ENCODE measurements around the gene KANSL3. TPM values are rescaled to one million over a fixed set of nuclear protein-coding genes. Genes with fewer than 3 reads are reported as not detected.

The KANSL3 gene
- total RNA-seq, 6 experiments from 2014 or later, result 17.3 to 29.3 (median 21.6) TPM

- Histone ChIP-seq H3K4me3 (no peak overlapping the region), H3K27me3 (no peaks in the 10 kb centered on the region), H3K9me3 (no peaks in the 10 kb centered on the region), H3K36me3 (no peaks in the 10 kb centered on the region), H3K27ac (no peak overlapping the region), H3K4me1 (peaks cover 0 to 12% (median 0%) of the 10 kb centered on the region in 4 donors)
- DNase-seq (no peak), ATAC-seq (peak; percentile 38 to 62 (median 54))
- TF ChIP-seq CTCF (IDR thresholded peaks at IDR 0.05) (no peak), POLR2A (IDR thresholded peaks at IDR 0.05) (no peak)
- 67% methylated on average over 1 of the region's 13 CpGs for WGBS (ENCODE audit: insufficient coverage, low coverage, low lambda C conversion rate, missing lambda C conversion rate)
- intact Hi-C loops (cut with DNase I), result no loop called here
Observed at GRCh38 chr2:96683972-96684820, 46.1 kb upstream of the KANSL3 start.

- intact Hi-C loops (cut with DNase I), result no loop called here
- Histone ChIP-seq H3K4me1 (peaks cover 0 to 12% (median 0%) of the 10 kb centered on the region in 4 donors), H3K9me3 (no peaks in the 10 kb centered on the region), H3K27me3 (no peaks in the 10 kb centered on the region), H3K27ac (no peak overlapping the region), H3K36me3 (no peaks in the 10 kb centered on the region), H3K4me3 (no peak overlapping the region)
- ATAC-seq, result no peak
- no peak for DNase-seq
- TF ChIP-seq POLR2A (IDR thresholded peaks at IDR 0.05) (no peak), CTCF (IDR thresholded peaks at IDR 0.05) (no peak)
- WGBS (ENCODE audit: insufficient coverage, low coverage, low lambda C conversion rate, missing lambda C conversion rate), result 74% methylated on average over 4 of the region's 5 CpGs
Observed at GRCh38 chr2:96683307-96683706, 45.2 kb upstream of the KANSL3 start.

DNA sequence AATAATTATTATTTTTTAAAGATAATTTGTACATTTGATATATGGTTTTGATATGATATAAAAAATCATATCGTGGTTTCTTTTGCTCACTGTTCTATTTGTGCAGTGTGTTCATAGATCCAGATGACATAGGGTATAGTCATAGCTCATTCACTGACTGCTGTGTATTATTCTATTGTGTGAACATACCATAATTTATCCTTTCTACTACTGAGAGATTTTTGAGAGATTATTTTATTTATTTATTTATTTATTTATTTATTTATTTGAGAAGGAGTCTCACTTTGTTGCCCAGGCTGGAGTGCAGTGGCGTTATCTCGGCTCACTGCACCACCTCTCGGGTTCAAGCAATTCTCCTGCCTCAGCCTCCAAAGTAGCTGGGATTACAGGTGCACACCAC, 43.4 kb upstream of the KANSL3 start:
- DNase-seq, result no peak
- no peak for ATAC-seq
- Histone ChIP-seq H3K4me1 (peaks cover 0 to 12% (median 0%) of the 10 kb centered on the region in 4 donors), H3K36me3 (no peaks in the 10 kb centered on the region), H3K4me3 (no peak overlapping the region), H3K27me3 (no peaks in the 10 kb centered on the region), H3K27ac (no peak overlapping the region), H3K9me3 (no peaks in the 10 kb centered on the region)
- intact Hi-C loops (cut with DNase I), result no loop called here
- WGBS (ENCODE audit: insufficient coverage, low coverage, low lambda C conversion rate, missing lambda C conversion rate), result 84% methylated on average over 4 of the region's 4 CpGs
- no peak for TF ChIP-seq POLR2A (IDR thresholded peaks at IDR 0.05)

- Histone ChIP-seq H3K9me3 (no peaks in the 10 kb centered on the region), H3K4me1 (peaks cover 0 to 12% (median 0%) of the 10 kb centered on the region in 4 donors), H3K4me3 (no peak overlapping the region), H3K36me3 (no peaks in the 10 kb centered on the region), H3K27ac (no peak overlapping the region), H3K27me3 (no peaks in the 10 kb centered on the region)
- DNase-seq (no peak), ATAC-seq (peak; percentile 28 to 73 (median 59))
- TF ChIP-seq CTCF (IDR thresholded peaks at IDR 0.05) (no peak), POLR2A (IDR thresholded peaks at IDR 0.05) (no peak)
- WGBS (ENCODE audit: insufficient coverage, low coverage, low lambda C conversion rate, missing lambda C conversion rate), result 34% methylated on average over 5 of the region's 5 CpGs
- intact Hi-C loops (cut with DNase I), result no loop called here
Observed at GRCh38 chr2:96680561-96681141, 42.5 kb upstream of the KANSL3 start.

GRCh38 chr2:96679848-96680247, 41.7 kb upstream of the KANSL3 start:
- Histone ChIP-seq H3K36me3 (no peaks in the 10 kb centered on the region), H3K27me3 (no peaks in the 10 kb centered on the region), H3K9me3 (no peaks in the 10 kb centered on the region), H3K4me3 (no peak overlapping the region), H3K27ac (no peak overlapping the region), H3K4me1 (peaks cover 0 to 12% (median 0%) of the 10 kb centered on the region in 4 donors)
- 61% methylated on average over 9 of the region's 9 CpGs for WGBS (ENCODE audit: insufficient coverage, low coverage, low lambda C conversion rate, missing lambda C conversion rate)
- DNase-seq (no peak), ATAC-seq (no peak)
- TF ChIP-seq POLR2A (IDR thresholded peaks at IDR 0.05), result no peak
- TF ChIP-seq CTCF (IDR thresholded peaks at IDR 0.05), result no peak
- intact Hi-C loops (cut with DNase I), result no loop called here
